ENCODE results near the gene MEFV.

MEFV gene

DNA sequence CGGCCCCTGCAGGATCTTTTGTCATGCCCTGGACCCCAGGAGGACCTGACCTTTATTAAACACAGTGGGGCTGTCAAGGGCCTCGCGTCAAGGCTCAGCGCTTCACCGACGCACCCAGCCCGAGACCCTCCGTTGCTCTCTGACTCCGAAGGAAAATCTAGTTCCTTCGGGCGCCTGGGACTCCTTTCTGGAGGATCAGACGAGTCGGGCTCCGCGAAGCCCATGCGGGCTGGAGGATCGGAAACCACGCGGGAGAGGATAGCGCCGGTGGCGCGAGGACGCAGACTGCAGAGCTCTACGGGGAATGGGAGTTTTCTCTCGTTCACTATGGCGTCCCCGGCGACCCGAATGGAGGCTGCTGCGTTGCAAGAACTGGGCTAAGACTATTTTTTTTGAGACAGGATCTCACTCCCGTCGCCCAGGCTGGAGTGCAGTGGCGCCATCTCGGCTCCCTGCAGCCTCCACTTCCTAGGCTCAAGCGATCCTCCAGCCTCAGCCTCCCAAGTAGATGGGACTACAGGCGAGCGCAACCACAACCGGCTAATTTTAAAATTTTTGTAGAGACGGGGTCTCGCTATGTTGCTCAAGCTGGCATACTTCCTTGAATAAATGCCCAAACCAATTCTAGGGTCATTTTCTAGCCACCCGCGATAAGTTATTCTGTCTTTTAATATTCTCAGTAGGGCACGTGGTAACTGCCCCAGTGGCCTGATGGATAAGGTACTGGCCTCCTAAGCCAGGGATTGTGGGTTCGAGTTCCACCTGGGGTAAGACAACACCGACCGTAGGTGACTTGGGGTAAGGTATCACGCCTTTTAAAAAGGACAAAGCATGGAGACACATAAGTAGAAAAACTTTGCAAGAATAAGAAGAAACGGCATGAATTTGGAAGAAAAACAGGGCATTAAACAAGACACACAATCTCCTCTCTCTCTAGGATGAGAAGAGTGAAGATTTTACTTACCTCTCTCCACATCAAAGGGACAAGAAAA, 62.9 kb downstream of the MEFV start:
- Histone ChIP-seq H3K27ac (no peak overlapping the region), H3K9ac (no peak overlapping the region)

DNA sequence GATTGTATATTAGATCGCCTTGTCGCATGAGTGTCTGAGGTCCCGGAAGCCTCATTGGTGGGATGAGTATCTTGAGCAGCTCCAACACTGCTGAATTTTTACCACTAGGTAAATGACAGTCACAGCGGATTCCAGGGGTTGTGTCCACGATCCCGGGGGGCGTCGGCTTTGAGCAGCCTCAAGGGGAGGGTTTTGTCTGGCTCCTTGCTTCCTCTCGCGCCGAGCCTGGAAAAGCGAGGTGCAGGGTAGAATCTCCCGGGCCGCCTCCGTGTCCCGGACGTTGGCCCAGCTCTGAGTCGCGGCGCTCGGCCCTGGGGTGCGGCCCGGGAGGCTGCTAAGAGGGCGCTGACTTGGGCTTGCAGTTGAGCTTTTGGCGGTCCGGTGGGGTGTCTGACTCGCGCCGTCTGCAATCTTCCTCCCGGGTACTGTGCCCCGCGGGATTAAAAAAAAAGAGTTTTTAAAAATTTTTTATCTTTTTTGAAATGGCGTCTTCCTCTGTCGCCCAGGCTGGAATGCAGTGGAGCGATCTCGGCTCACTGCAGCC, 63.9 kb downstream of the MEFV start:
- Histone ChIP-seq H3K4me3 (IDR thresholded peaks at IDR 0.05; ENCODE audit: insufficient read depth, low read depth, low read length) (no peak overlapping the region), H2AFZ (ENCODE audit: low read depth) (no peak overlapping the region), H3K36me3 (ENCODE audit: insufficient read depth) (no peaks in the 10 kb centered on the region), H3K9ac (no peak overlapping the region), H4K20me1 (ENCODE audit: insufficient read depth) (no peaks in the 10 kb centered on the region), H3K4me1 (ENCODE audit: low read depth, poor library complexity, severe bottlenecking) (peaks cover 17% of the 10 kb centered on the region), H3K27ac (no peak overlapping the region), H3K4me2 (no peak overlapping the region), H3K27me3 (ENCODE audit: insufficient read depth, low read depth) (peaks cover 4% of the 10 kb centered on the region; the same call in 1 of the 2 replicates), H3K79me2 (ENCODE audit: insufficient read depth, low read depth) (no peaks in the 10 kb centered on the region)
- TF ChIP-seq, protein P1, sequence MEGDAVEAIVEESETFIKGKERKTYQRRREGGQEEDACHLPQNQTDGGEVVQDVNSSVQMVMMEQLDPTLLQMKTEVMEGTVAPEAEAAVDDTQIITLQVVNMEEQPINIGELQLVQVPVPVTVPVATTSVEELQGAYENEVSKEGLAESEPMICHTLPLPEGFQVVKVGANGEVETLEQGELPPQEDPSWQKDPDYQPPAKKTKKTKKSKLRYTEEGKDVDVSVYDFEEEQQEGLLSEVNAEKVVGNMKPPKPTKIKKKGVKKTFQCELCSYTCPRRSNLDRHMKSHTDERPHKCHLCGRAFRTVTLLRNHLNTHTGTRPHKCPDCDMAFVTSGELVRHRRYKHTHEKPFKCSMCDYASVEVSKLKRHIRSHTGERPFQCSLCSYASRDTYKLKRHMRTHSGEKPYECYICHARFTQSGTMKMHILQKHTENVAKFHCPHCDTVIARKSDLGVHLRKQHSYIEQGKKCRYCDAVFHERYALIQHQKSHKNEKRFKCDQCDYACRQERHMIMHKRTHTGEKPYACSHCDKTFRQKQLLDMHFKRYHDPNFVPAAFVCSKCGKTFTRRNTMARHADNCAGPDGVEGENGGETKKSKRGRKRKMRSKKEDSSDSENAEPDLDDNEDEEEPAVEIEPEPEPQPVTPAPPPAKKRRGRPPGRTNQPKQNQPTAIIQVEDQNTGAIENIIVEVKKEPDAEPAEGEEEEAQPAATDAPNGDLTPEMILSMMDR (conservative IDR thresholded peaks at IDR 0.05; ENCODE audit: low read depth, low read length): no peak

More for the DNA sequence above, 62.9 kb downstream of the MEFV start:
- TF ChIP-seq, protein P1 (conservative IDR thresholded peaks at IDR 0.05; ENCODE audit: low read depth, low read length): no peak
- Histone ChIP-seq H4K20me1 (ENCODE audit: insufficient read depth) (no peaks in the 10 kb centered on the region), H3K4me1 (ENCODE audit: low read depth, poor library complexity, severe bottlenecking) (peaks cover 15% of the 10 kb centered on the region), H3K27me3 (ENCODE audit: insufficient read depth, low read depth) (peaks cover 4% of the 10 kb centered on the region; the same call in 1 of the 2 replicates), H3K36me3 (ENCODE audit: insufficient read depth) (no peaks in the 10 kb centered on the region), H3K79me2 (ENCODE audit: insufficient read depth, low read depth) (no peaks in the 10 kb centered on the region), H3K4me2 (no peak overlapping the region), H3K4me3 (IDR thresholded peaks at IDR 0.05; ENCODE audit: insufficient read depth, low read depth, low read length) (no peak overlapping the region), H2AFZ (ENCODE audit: low read depth) (no peak overlapping the region)

All from KMS-11 (cell line).